HG03064 (cell line): Measurements from ENCODE around the gene ATP2A2.
"Not testable (repeated sequence)": the region's sequence is repeated elsewhere in the genome, so short reads cannot be mapped to it uniquely, and the experiment has no call there.

Experiments used
- ATAC-seq: cut with Tn5 transposase; IDR thresholded peaks from one replicate; pipeline ENCODE4 v1.9.1; 2021; ENCODE audit warnings: low read depth; ENCODE audit not compliant: unreplicated experiment

The ATP2A2 gene

DNA sequence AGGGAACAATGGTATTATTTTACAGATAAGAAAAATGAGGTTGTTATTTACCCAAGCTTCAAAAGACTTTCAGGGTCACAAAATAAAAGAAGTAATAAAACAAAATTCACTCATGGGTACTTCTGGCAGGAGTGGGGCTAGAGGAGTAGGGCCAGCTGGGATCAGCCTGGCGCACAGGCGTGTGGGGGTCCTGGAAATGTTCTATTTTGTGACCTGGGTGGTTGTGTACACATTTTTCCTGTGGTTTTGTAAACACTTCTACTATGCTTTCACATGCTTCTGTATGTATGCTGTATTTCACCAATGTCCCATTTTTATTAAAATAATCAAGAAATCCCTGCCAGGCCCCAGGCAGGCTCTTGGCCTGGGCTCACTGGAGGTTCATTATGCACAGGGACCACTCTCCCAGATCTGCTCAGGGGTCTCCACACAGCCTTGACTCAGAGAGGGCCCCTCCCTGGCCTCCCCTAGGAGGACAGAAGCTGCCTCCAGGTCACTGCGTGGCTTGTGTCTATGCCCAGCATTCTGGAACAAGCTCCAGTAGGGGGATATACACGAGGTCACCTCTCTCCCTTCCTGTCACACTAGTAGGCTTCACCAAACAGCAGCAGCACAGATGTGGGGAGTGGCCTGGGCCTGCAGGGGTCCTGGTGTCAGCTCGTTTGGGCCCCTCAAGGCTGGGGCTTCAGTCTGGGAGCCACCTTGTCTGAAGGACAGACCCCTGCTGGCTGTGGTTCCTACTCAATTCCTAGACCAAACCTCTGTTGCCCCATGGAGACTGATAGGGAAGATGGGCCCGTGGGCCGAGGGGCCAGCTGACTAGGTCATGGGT, 84.7 kb downstream of the ATP2A2 start:
- ATAC-seq = no peak

- ATAC-seq = no peak
These were observed 85.5 kb downstream of the ATP2A2 start for GRCh38 chr12:110366321-110367142.

DNA sequence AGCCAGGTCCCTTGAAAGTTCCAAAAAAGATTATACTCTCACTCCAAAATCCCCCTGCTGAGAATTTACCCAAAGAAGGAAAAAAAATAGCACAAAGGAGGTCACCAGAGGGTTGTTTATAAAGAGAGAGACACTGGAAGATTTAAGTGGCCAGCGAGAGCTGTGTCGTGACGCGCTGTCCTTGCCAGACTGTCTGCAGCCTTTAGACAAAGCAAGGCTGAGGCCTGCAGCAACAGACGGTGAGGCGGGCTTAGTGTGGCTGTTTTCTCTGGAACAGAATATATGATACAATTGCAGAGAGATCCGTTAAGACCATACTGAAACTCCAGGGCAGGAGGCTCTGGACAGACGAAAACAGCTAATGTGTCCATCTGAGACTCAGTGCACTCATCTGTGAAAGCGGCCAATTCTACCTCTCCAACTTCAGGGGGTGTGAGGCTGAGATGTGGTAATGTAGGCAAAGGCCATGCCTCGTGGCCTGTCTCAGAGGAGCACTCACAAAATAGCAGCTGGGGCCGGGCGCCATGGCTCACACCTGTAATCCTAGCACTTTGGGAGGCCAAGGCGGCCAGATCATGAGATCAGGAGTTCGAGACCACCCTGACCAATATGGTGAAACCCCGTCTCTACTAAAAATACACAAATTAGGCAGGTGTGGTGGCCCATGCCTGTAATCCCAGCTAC, 86.3 kb downstream of the ATP2A2 start:
- no peak for ATAC-seq

GRCh38 chr12:110369992-110370391, 88.9 kb downstream of the ATP2A2 start:
- no peak for ATAC-seq

DNA sequence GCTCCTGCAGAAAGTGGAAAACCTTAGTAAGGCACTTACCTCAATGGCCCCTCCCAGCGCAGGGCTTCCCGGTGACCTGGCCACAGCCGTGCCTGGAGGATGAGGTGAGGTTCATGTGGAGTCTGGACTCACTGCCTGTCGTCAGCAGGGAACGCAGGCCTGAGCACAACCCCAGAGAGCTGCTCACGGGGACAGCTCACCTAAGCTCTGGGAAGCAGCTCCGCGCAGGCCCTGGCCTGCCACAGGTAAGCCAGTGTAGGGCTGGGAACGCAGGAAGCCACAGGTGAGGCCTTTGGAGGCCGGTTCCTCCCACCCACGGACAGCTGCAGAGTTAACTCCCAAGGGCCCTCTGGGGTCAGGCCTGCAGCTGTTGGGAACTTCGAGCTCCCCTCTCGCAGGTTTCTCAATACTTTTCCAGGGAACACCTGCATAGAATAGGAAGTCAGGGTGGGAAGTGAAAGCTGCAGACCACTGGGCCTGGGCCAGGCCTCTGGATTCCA, 89.7 kb downstream of the ATP2A2 start:
- ATAC-seq = no peak

- ATAC-seq = peak; percentile 76
These were observed 90.5 kb downstream of the ATP2A2 start for GRCh38 chr12:110371408-110372055.

GRCh38 chr12:110372056-110372425, 91.0 kb downstream of the ATP2A2 start:
- ATAC-seq = no peak

DNA sequence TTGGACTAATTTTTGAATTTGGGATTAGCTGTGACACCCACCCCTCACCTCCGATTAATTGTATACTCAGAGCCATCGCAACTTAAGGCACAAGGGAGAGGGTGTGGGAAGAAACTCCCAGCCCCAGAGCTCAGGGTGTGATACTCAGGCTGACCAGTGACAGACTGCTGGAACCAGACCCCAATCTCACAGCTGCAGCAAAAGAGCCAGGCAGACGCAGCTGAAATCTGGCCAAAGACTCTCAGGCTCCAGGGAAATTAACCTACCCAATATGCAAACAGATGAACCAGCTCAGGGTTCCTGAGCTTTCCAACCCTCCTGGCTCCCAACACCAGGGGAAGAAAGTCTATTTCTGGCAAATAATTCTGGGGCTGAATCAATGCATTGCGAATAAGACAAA, 92.0 kb downstream of the ATP2A2 start:
- ATAC-seq = no peak

DNA sequence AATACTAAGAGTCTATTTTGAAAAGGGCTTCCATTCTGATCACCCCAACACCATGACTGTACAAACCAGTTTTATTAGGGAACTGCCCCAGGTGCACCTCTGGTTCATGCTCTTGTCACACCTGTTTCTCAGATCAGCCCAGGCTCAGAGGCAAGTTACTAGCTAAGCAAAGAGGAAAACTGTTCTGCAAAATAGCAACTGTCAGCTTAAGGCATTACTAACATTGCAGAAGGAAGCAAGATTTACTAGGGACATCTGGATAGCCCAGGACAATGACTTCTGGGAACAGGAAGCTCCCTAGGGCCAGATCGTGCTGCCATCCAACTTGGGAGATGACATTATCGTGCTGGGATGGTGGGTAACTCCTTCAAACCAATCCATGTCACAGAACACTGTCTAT, 92.4 kb downstream of the ATP2A2 start:
- no peak for ATAC-seq

DNA sequence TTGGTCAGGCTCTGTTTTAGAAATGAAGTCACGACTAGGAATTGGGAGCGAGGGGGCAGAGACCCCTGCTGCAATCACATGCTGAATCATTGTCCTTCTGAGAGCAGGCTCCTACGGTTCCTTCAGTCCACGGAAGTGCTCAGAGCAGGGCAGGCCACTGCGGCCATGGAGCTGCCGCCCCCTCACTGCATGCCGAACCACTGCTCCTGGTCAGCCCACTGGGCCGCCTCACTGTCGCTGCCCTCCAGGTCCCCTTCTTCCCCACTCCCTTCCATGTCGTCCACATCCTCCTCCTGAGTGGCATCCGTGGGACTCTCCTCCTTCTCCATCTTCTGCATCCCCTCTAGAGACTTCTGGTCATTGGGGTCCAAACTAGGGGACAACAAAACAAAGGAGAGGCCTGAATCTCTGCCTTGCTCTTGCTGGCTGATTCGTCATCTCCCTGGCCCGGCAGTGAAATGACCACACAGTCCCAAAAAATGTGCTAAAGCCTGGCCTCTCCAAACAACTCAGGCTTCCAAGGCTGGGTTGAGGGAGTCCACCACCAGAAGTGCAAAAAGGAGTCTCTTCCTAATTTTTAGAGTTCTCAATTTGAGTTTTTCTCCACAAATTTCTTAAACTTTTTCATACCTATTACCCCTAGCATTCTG, 93.0 kb downstream of the ATP2A2 start:
- no peak for ATAC-seq

DNA sequence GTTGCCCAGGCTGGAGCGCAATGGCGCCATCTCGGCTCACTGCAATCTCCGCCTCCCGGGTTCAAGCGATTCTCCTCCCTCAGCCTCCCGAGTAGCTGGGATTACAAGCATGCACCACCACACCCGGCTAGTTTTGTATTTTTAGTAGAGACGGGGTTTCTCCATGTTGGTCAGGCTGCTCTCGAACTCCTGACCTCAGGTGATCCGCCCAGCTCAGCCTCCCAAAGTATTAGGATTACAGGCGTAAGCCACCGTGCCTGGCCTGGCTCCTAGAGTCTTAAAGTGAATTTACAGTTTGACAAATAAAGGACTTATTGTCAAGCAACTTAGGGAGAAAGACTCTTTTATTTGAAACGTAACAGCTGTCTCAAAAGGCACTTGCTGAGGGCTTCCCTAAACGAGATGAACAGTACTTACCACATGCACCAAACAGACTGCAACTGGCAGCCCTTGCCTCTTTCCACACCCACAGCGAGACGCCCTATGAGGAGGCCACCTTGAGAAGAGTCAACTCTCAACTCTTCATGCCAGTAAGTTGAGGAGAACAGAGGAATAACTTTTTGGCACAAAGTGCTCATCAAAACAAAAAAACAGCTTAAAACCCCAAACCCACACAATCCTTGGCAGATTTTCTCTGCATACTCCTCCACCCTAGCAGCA, 97.2 kb downstream of the ATP2A2 start:
- ATAC-seq = not testable (repeated sequence)

DNA sequence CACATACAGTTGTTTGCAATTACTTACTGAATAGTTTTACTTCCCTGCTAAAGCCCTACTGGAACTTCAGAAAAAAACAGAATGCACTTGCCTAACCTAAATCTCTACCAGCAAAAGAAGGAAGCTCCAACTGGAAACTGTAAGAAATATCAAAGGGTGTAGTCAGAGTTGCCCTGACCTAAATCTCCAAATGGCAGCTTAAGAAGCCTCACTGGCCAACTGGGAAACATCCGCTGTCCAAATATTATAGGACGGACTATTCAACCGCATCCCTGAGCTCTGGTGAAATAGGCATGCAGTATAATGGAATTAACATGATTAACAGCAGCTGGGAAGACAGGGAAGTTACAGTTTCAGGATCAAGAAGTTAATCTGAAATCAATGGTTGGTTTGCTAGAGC, 98.2 kb downstream of the ATP2A2 start:
- no peak for ATAC-seq

GRCh38 chr12:110379631-110380030, 98.6 kb downstream of the ATP2A2 start:
- no peak for ATAC-seq

DNA sequence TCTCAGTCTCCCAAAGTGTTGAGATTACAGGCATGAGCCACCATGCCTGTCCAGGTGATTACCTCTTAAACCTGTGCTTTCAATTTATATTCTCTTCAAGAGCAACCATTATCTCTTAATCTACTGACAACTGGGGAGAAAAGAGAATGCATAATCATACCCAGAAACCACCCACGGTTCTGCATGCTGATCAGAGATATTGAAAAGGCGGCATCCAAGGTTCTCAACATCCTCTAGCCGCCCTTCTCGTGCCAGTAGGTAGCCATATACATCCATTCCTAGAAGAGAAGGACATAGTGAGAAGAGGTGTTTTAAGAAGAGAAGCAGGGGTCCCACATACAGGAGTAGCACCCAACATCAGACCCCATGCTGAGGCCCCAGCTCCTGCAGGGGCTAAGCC, 101.6 kb downstream of the ATP2A2 start:
- ATAC-seq = no peak
